ENCODE measurements around the gene RAB4B.

The RAB4B gene

GRCh38 chr19:40750874-40751537, 27.0 kb upstream of the RAB4B start, which contains the start of gene SNRPA:
TSS of gene SNRPA (plus strand) at chr19:40751203. CDS start at chr19:40751409, 206 bp downstream.
- ChIA-PET POLR2A (ENCODE audit: low non-redundant PET) (interaction anchor here (0.5 to 1.0 kb wide), 7 partner anchors 9 to 88 kb away, joined by 3 to 5 read pairs (median 4); partner anchors contain the start of gene COQ8B), CTCF (interaction anchor here (0.7 kb wide), 1 partner anchor 150 kb away, joined by 3 read pairs; no protein-coding TSS in a partner anchor)
- TF ChIP-seq CTCF (conservative IDR thresholded peaks at IDR 0.05; ENCODE audit: low read depth): no peak
- DNase-seq (ENCODE audit: low spot score): peak; percentile 98
- H3K27ac ChIP-seq: peak within 1 kb of the TSS; percentile 95

- DNase-seq (ENCODE audit: low spot score): no peak
- ChIA-PET CTCF (interaction anchor here (0.6 kb wide), 1 partner anchor 31 kb away, joined by 3 read pairs; no protein-coding TSS in a partner anchor), POLR2A (ENCODE audit: low non-redundant PET) (interaction anchor here (0.7 kb wide), 2 partner anchors 35 to 392 kb away, joined by 3 to 4 read pairs; no protein-coding TSS in a partner anchor)
- no peak for TF ChIP-seq CTCF (conservative IDR thresholded peaks at IDR 0.05; ENCODE audit: low read depth)
- peak overlapping the region; percentile 95 for H3K27ac ChIP-seq
These were observed 25.7 kb upstream of the RAB4B start for GRCh38 chr19:40752257-40752781.

GRCh38 chr19:40754611-40755247, 23.3 kb upstream of the RAB4B start:
- CTCF ChIA-PET: interaction anchor here (1.2 kb wide), 1 partner anchor 15 kb away, joined by 7 read pairs; no protein-coding TSS in a partner anchor
- H3K27ac ChIP-seq: peak overlapping the region; percentile 61
- TF ChIP-seq CTCF (conservative IDR thresholded peaks at IDR 0.05; ENCODE audit: low read depth): no peak
- POLR2A ChIA-PET (ENCODE audit: low non-redundant PET): no interaction called here
- DNase-seq (ENCODE audit: low spot score): no peak

- DNase-seq (ENCODE audit: low spot score): no peak
- ChIA-PET POLR2A (ENCODE audit: low non-redundant PET) (no interaction called here), CTCF (interaction anchor here (1.2 kb wide), 1 partner anchor 16 kb away, joined by 7 read pairs; no protein-coding TSS in a partner anchor)
- no peak for TF ChIP-seq CTCF (conservative IDR thresholded peaks at IDR 0.05; ENCODE audit: low read depth)
- peak overlapping the region; percentile 61 for H3K27ac ChIP-seq
These were observed 22.8 kb upstream of the RAB4B start for GRCh38 chr19:40755248-40755624.

- POLR2A ChIA-PET (ENCODE audit: low non-redundant PET): interaction anchor here (1.0 kb wide), 1 partner anchor 12 kb away, joined by 3 read pairs; no protein-coding TSS in a partner anchor
- H3K27ac ChIP-seq: peak overlapping the region; percentile 61
- TF ChIP-seq CTCF (conservative IDR thresholded peaks at IDR 0.05; ENCODE audit: low read depth): no peak
- CTCF ChIA-PET: interaction anchor here (0.6 to 1.2 kb wide), 2 partner anchors 16 to 104 kb away, joined by 3 to 7 read pairs; no protein-coding TSS in a partner anchor
- DNase-seq (ENCODE audit: low spot score): no peak
These were observed 22.3 kb upstream of the RAB4B start for GRCh38 chr19:40755791-40756190.

GRCh38 chr19:40756502-40757110, 21.4 kb upstream of the RAB4B start:
- POLR2A ChIA-PET (ENCODE audit: low non-redundant PET): interaction anchor here (1.0 kb wide), 1 partner anchor 13 kb away, joined by 3 read pairs; no protein-coding TSS in a partner anchor
- CTCF ChIA-PET: no interaction called here
- H3K27ac ChIP-seq: peak overlapping the region; percentile 61
- DNase-seq (ENCODE audit: low spot score): peak; percentile 48
- no peak for TF ChIP-seq CTCF (conservative IDR thresholded peaks at IDR 0.05; ENCODE audit: low read depth)

Data from RWPE1 (cell line).